Activated T-cell treated with anti-CD3 and anti-CD28 coated beads for 24 hours (primary cell): ENCODE results near the gene TRABD2B.

Source experiments
- DNase-seq: peaks from one replicate; pipeline ENCODE4 v3.0.0-alpha.2; 2020; ENCODE audit warnings: low read depth

The TRABD2B gene

GRCh38 chr1:47935856-47936255, 61.3 kb downstream of the TRABD2B start:
- DNase-seq = no peak

DNA sequence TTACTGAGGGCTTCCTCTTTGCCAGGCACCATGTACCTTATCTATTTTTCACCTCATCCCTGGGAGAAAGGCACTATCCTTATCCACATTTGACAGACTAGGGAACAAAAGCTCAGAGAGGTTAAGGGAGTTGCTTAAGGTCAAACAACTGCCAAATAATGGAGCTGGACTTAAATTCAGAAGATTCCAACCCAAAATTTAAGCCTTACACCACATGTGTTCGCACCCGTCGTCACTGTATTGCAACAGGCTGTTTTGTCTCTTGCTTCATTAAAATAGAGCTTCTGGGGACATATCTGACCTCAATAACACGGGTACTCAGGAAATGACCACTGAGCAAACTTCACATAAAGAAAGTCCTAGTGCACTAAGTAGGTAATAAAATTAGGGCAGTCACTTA, 62.0 kb downstream of the TRABD2B start:
- DNase-seq = no peak

- DNase-seq = no peak
Measured at GRCh38 chr1:47934243-47934805, 62.9 kb downstream of the TRABD2B start.

DNA sequence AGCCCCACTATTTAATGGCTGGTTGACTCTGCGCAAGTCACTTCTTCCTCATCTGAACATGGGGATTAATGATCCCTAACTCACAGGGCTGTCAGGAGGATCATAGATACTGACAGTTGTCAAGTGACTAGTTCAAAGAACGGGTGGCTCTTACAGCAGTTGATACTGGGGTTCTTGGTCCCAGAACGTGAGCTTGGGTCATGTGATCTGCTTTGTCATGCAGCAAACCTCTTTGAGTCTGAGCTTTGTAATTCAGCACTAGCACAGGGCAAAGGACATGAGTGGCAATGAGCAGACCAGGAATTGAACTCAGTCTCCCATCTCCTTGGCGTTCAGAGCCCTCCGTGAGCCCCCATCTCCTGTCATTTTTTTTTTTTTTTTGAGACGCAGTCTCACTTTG, 64.4 kb downstream of the TRABD2B start:
- DNase-seq = no peak

- no peak for DNase-seq
Measured at GRCh38 chr1:47931395-47931794, 65.8 kb downstream of the TRABD2B start.

DNA sequence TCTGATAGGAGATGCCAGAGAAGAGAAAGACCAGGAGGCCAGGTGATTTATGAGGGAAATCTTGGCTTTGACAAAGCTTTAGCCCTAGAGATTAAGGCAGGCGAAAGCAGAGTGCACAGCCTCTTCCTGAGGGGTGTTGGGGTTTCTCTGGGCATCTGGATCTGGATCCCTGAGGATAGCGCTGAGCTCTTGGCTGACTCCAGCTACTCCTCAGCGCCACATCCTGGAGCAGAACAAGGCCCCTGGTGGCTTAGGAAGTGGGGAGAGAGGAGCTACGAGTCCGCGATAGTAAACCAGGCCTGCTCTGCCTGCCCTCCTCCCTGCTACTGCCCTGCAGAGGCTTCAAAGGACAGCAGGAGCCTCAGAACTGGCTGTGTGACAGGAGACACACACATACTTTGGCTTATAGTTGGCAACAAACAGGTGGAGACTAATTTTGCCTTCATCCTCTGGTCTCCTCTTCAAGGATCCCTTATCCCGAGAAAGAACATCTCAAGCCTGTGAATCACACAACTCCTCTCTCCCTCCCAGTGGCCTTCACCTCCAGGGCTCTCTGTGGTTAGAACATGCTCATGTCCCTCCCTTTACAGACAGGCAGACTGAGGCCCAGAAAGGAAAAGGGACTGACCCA, 66.9 kb downstream of the TRABD2B start:
- DNase-seq = no peak

GRCh38 chr1:47927165-47927564, 70.0 kb downstream of the TRABD2B start:
- DNase-seq = no peak

GRCh38 chr1:47926461-47926999, 70.7 kb downstream of the TRABD2B start:
- no peak for DNase-seq

DNA sequence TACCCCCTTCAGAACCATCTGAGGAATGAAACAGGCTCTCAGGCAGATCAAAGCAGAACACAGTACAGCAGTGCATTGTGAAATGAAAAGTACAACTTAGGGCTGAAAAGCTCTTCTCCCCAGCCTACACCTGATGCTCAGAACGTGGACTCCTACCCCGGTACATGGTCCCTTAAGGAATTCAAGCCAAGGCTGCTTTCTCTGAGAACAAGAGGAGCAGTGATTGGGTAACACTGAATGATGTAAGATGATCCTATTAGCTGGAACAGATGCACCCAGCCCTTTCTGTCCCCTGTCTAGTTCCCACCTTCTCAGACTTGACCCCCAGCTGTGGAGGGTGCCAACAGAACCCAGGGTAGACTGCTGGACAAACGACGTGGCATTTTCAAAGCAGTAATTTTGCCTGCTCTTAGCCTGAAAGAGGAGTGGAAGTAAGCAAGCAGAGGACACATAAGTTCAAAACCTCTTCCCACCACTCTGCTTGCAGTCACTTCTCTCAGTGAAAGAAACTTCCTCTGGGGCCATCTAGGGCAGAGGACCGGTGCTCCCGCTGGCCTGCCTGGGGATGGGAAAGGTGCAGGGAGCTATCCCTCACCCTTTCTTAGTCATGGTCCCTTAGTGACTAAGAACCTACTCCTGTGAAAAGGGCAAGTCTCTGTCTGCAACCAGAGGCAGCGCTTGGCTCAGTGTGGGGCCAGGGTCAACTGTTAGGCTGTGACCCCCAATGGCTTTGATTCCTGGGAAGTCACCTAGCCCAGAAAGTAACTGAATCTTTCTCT, 72.7 kb downstream of the TRABD2B start:
- DNase-seq = no peak

GRCh38 chr1:47921935-47922415, 75.2 kb downstream of the TRABD2B start:
- DNase-seq = no peak

GRCh38 chr1:47919113-47919833, 77.9 kb downstream of the TRABD2B start:
- DNase-seq = no peak

DNA sequence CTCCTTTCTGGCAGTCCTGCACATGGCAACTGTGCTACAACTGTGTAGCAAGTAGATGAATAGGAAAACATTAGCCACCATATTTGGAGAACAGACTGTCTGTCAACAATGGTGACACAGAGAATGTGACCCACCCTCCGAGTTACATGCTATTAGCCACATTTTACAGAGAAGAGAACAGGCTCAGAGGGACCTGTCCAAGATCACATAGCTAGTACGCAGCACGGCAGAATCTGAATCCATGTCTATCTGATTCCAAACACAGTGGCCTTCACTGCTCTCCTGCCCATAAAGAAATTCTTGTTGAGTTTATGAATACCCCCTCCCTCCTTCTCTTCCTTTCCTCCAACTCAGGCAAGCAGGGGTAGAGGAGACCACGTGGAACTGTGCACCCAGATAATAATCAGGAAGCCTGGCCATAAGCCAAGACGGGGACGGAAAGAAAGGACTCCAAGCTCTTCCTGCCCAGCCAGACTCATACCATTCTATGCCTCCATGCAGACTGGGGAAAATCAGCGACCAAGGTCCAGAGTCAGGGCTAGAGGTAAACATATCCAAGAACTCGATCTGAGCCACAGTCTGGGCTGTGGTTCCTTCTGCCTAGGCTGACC, 78.8 kb downstream of the TRABD2B start:
- DNase-seq = no peak

DNA sequence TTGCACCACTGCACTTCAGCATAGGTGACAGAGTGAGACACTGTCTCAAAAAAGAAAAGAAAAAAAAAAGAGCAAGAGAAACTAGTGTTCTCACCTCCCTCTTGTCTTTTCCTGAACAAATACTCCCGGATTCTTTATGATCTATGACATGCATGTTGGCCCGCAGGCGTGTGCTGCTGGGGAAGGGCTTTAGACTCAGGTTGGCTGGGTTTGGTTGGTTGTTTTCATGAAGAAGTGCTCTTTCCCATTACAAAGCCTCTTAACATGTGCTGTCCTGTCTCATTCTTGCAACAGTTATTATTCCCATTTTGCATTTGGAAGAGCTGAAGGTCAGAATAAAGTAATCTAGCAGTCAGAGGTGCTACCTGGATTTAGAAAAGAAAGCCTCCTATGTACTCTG, 79.5 kb downstream of the TRABD2B start:
- no peak for DNase-seq

DNA sequence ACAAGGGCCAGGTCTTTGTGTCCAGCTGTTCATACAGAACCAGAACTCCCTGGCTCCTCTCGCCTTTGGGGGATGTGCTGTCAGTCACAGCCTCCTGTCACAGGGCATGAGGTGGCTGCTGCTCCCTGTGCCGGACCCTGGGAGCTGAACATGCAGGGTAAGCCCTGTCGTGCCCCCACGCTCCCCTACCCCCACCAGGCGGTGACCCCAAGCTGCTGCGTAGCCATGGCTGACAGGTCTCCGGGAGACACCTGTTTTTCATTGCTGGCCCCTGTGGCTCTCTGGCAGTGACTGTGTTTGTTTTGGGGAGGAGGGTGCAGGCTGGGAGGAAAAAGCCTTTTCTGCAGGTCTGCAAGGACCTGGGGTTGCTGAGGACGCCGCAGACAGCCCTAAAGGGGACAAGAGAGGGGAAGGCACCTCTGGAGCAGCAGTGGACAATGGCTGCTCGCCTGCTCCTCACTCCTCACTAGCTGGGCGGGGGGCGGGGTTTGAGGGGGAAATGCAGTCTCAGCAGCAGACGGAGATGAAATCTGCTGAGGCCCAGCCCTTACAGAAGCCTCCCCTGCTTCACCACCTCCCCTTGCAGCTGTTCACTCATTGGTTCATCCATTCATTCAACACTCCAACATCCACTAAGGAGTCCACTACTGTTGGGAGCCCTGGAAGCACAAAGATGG, 81.4 kb downstream of the TRABD2B start:
- no peak for DNase-seq

DNA sequence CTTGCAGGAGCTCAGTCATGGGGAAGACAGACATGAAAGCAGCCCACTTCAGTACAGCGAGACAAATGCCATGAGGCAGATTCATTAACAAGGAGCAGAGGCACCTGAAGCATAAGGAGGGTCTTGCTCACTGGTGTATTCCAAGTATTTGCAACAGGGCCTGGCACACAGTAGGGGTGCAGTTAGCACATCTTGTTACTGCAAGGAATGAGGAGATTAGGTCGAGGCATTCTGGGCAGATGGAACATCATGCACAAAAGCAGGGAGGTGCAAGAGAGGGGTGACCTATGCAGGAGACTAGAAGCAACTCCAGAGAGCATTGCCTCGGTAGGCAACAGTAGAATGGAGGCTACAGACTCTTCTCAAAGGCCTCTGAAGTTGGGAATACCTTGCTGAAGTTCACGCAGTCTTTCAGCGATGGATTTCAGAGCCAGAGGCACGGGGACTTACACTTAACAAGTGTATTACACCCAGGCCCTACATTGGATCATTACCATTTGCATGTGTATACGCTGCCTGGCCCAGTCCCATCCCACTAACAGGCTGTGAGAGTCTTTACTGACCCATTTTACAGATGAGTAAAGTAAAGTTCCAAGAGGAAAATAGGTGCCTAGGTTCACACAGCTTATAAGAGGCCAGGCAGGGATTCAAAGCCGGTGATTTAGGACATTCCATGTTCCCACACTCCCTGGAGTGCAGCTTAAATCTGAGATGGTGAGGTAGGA, 82.1 kb downstream of the TRABD2B start:
- DNase-seq = no peak

- DNase-seq = no peak
Measured at GRCh38 chr1:47914218-47914938, 82.8 kb downstream of the TRABD2B start.

- DNase-seq = no peak
Measured at GRCh38 chr1:47913225-47913823, 83.9 kb downstream of the TRABD2B start.

GRCh38 chr1:47912756-47913155, 84.4 kb downstream of the TRABD2B start:
- DNase-seq = no peak

- DNase-seq = no peak
Measured at GRCh38 chr1:47911892-47912291, 85.3 kb downstream of the TRABD2B start.

DNA sequence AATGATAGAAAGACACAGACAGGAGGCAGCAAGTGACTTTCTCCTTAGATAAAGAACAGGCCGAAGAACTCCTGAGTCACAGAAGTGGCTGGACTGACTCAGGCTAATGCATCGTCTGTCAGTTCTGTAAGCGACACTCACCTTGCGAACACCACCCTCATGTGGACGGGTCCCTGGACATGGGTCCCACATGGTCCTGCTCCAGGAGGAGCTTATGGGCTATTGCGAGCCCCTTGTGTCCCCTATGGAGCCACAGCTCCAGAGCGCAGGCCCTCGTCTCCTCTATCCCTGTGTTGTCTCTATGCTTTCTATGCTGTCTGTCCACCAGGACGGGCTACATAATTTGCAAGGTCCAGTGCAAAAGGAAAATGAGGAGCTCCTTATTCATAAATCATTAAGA, 85.8 kb downstream of the TRABD2B start:
- no peak for DNase-seq
